ENCODE results near the gene ATP5PF. TPM values are rescaled to one million over a fixed set of nuclear protein-coding genes. Genes with fewer than 3 reads are reported as not detected.

ATP5PF gene
- total and polyA plus RNA-seq, 2 of the 4 experiments (the other 2 are of a cell fraction), result 76.0 to 190 TPM

DNA sequence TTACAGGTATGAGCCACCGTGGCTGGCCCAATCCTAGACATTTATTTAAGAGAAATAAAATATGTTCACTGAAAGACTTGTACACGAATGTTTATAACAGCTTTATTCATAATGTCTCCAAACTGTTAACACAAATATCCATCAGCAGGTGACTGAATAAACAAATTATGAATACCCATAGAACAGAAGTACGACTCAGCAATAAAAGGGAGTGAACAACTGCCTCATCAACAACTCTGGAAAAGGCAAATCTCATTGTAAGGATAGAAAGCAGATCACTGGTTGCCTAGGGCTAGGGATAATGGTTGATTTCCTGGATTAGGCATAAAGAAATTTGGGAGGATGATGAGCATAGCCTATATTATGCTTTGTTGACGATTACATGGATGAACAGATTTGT is 41.7 kb upstream of the ATP5PF start:
- no peak for ATAC-seq (ENCODE audit: low read depth)
- no TSS peak for BruUV-seq (replicated peaks)
- Histone ChIP-seq H3K18ac (ENCODE audit: low read depth, low read length) (no peak overlapping the region), H3K27ac (ENCODE audit: insufficient read depth, low read length) (no peak overlapping the region), H2BK20ac (ENCODE audit: low read depth, low read length) (no peak overlapping the region), H4K5ac (ENCODE audit: low read depth, low read length) (no peak overlapping the region), H3K23ac (ENCODE audit: low read depth, low read length) (no peak overlapping the region), H4K20me1 (ENCODE audit: insufficient read depth, low read length) (no peaks in the 10 kb centered on the region), H3K4ac (ENCODE audit: low read depth, low read length) (no peak overlapping the region), H3K56ac (ENCODE audit: extremely low read depth, insufficient read depth, low read length) (no peak overlapping the region), H3K9ac (ENCODE audit: low read depth, low read length) (no peak overlapping the region), H3K9me1 (ENCODE audit: insufficient read depth, low read length) (no peaks in the 10 kb centered on the region), H3K9me3 (ENCODE audit: control insufficient read depth, insufficient read depth, low read length) (no peaks in the 10 kb centered on the region), H2AFZ (replicated peaks; ENCODE audit: low read length, poor library complexity) (no peak overlapping the region), H2BK5ac (ENCODE audit: low read depth, low read length, poor library complexity, severe bottlenecking) (no peak overlapping the region), H3K14ac (replicated peaks; ENCODE audit: low read depth, low read length) (no peak overlapping the region), H2AK5ac (ENCODE audit: low read depth, low read length) (no peak overlapping the region), H3K79me1 (ENCODE audit: low read depth in 1 of 2, low read length in 2 of 2) (no peaks in the 10 kb centered on the region), H2BK15ac (ENCODE audit: low read depth, low read length) (no peak overlapping the region), H3K4me3 (ENCODE audit: insufficient read depth, low read depth, low read length) (no peak overlapping the region), H2BK120ac (ENCODE audit: low read depth, low read length) (no peak overlapping the region), H4K8ac (ENCODE audit: low read depth in 2 of 2, low read length in 2 of 2) (no peak overlapping the region), H3K4me2 (ENCODE audit: low read depth, low read length) (no peak overlapping the region), H3K27me3 (ENCODE audit: control insufficient read depth, insufficient read depth, low read length) (no peaks in the 10 kb centered on the region), H4K91ac (ENCODE audit: insufficient read depth, low read depth, low read length) (no peak overlapping the region), H2AK9ac (replicated peaks; ENCODE audit: low read depth, low read length, poor library complexity) (no peak overlapping the region), H3K4me1 (ENCODE audit: control insufficient read depth, insufficient read depth, low read length) (no peaks in the 10 kb centered on the region), H3K36me3 (ENCODE audit: control insufficient read depth, insufficient read depth, low read length) (no peaks in the 10 kb centered on the region)
- TF ChIP-seq RAD21 (IDR thresholded peaks at IDR 0.05; ENCODE audit: low read length) (no peak), POLR2A (IDR thresholded peaks at IDR 0.05; ENCODE audit: low read depth, low read length) (no peak), MAFK (IDR thresholded peaks at IDR 0.05; ENCODE audit: low read depth, low read length) (peak; percentile 45)
- ChIA-PET POLR2A (ENCODE audit: unreplicated experiment) (no interaction called here), CTCF (interaction anchor here (2.4 kb wide), 1 partner anchor 25 kb away, joined by 5 read pairs; no protein-coding TSS in a partner anchor)
- WGBS, 2 experiments (ENCODE audit: extremely low coverage in 2 of 2, insufficient read length in 1 of 2), result no CpG with 5 or more reads among the region's 4 CpGs
- DNase-seq, result no peak
- intact Hi-C loops (cut with micrococcal nuclease) (no loop called here), dilution Hi-C loops (cut with HindIII; ENCODE audit: low sequenced_read_pairs, unreplicated experiment) (no loop called here), in situ Hi-C loops (cut with MboI; ENCODE audit: low sequenced_read_pairs) (no loop called here)

All from IMR-90 (cell line).